PC-3 (cell line): Measurements from ENCODE around the gene KCNS3. TPM values are rescaled to one million over a fixed set of nuclear protein-coding genes. Genes with fewer than 3 reads are reported as not detected.

Experiments used
- ATAC-seq: fragments of 200-7000 bp; cut with Tn5 transposase; 2 replicates; pipeline ENCODE4 v1.9.1; 2020; ENCODE audit warnings: mild to moderate bottlenecking, moderate library complexity
- BruUV-seq: library from RNA; stranded (reverse); fragments of 400-500 nt; replicated peaks from 2 replicates; lab custom pipeline; 2021; lab: Mats Ljungman, UMichigan
- CTCF ChIA-PET: fragments of 300-600 bp; sonication (Branson Sonifier 250); formaldehyde crosslinking; loops from one replicate; lab custom pipeline; 2022; ENCODE audit warnings: antibody characterized with exemption; lab: Charles Lee
- POLR2A ChIA-PET: fragments of 300-600 bp; sonication (Branson Sonifier 250); formaldehyde crosslinking; loops from one replicate; lab custom pipeline; 2022; ENCODE audit warnings: antibody characterized with exemption; ENCODE audit not compliant: unreplicated experiment; lab: Charles Lee
- DNase-seq: peaks from one replicate; pipeline ENCODE4 v3.0.0-alpha.2; 2015
- H2AFZ ChIP-seq: fragments of 300-600 bp; sonication (generic); 2 replicates; pipeline ENCODE4 v1.6.0; 2016; ENCODE audit warnings: antibody characterized with exemption, low read length
- H3F3A ChIP-seq: fragments of 300-600 bp; sonication (generic); one replicate; pipeline ENCODE4 v1.6.0; 2017; ENCODE audit warnings: antibody characterized with exemption, low read length, control low read depth, mild to moderate bottlenecking; ENCODE audit not compliant: unreplicated experiment
- H3K27ac ChIP-seq: fragments of 300-600 bp; sonication (generic); 2 replicates; pipeline ENCODE4 v1.5.1; 2016; ENCODE audit warnings: mild to moderate bottlenecking, low read length
- H3K27me3 ChIP-seq: fragments of 300-600 bp; sonication (generic); 2 replicates; pipeline ENCODE4 v1.6.1; 2016; ENCODE audit warnings: low read length, mixed read lengths
- H3K36me3 ChIP-seq: fragments of 300-600 bp; sonication (generic); 2 replicates; pipeline ENCODE4 v1.6.1; 2016; ENCODE audit warnings: low read depth, mixed run types, low read length, mixed read lengths
- H3K4me1 ChIP-seq: fragments of 300-600 bp; sonication (generic); 2 replicates; pipeline ENCODE4 v1.5.1; 2016; ENCODE audit warnings: low read length; ENCODE audit not compliant: insufficient read depth
- H3K4me2 ChIP-seq: fragments of 300-600 bp; sonication (generic); 2 replicates; pipeline ENCODE4 v1.6.0; 2016; ENCODE audit warnings: low read length
- H3K4me3 ChIP-seq: fragments of 300-600 bp; sonication (generic); 2 replicates; pipeline ENCODE4 v1.5.1; 2016; ENCODE audit warnings: mild to moderate bottlenecking, low read length, mixed read lengths
- H3K79me2 ChIP-seq: fragments of 300-600 bp; sonication (generic); 2 replicates; pipeline ENCODE4 v1.6.1; 2017; ENCODE audit warnings: low read length, mixed read lengths
- H3K9ac ChIP-seq: fragments of 300-600 bp; sonication (generic); 2 replicates; pipeline ENCODE4 v1.6.0; 2016; ENCODE audit warnings: mild to moderate bottlenecking, low read length
- H3K9me2 ChIP-seq: fragments of 300-600 bp; sonication (generic); replicated peaks from 2 replicates; pipeline ENCODE4 v1.6.1; 2016; ENCODE audit warnings: mixed run types, low read length, mixed read lengths
- H3K9me3 ChIP-seq: fragments of 300-600 bp; sonication (generic); 2 replicates; pipeline ENCODE4 v1.6.1; 2016; ENCODE audit warnings: low read length, mixed read lengths
- H4K20me1 ChIP-seq: fragments of 300-600 bp; sonication (generic); 2 replicates; pipeline ENCODE4 v1.6.1; 2016; ENCODE audit warnings: low read length, mixed read lengths
- CTCF ChIP-seq: fragments of 300-600 bp; sonication (generic); conservative IDR thresholded peaks from 2 replicates; pipeline ENCODE4 v1.5.1; 2017; ENCODE audit warnings: antibody characterized with exemption, low read depth, mild to moderate bottlenecking, low read length
- EZH2 ChIP-seq: fragments of 300-600 bp; sonication (generic); IDR thresholded peaks from one replicate; pipeline ENCODE4 v1.6.1; 2017; ENCODE audit warnings: antibody characterized with exemption, mild to moderate bottlenecking, low read length; ENCODE audit not compliant: unreplicated experiment
- EZH2phosphoT487 ChIP-seq: fragments of 300-600 bp; sonication (generic); IDR thresholded peaks from 2 replicates; pipeline ENCODE4 v1.6.1; 2018; ENCODE audit warnings: mild to moderate bottlenecking, antibody characterized with exemption, low read length, borderline replicate concordance
- intact Hi-C: fragments of 100-400 bp; cut with micrococcal nuclease; formaldehyde crosslinking; loops from 2 replicates; pipeline ENCODE4 v1.9.0; 2023
- total RNA-seq: library from RNA; depleted of rRNA; stranded (reverse); fragments of >200 nt; gene quantifications from 2 replicates; pipeline ENCODE4 v1.2.3, GENCODE V29; 2014

KCNS3 gene
- total RNA-seq, 1 experiment from 2014 or later, result 5.8 TPM

DNA sequence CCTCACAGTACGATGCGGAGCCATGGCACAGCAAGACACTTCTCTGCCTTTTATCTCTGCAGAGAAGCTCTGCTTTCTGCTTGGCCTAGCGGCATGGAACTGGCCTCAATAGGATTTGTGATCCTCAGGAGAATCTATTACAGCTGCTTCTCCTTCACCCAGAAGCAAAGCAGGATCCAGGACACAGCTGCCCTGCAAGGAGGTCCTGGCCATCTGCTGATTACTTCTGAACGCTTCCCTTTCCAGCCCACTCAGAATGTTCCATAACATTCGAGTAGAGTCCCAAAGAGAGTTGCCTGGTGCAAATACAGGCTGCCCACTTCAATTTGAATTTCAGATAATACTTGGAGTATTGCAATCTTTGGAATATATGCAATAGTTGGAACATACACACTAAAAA lies 29.2 kb upstream of the KCNS3 start:
- Histone ChIP-seq H3K4me2 (no peak overlapping the region), H3F3A (no peaks in the 10 kb centered on the region), H4K20me1 (no peaks in the 10 kb centered on the region), H3K4me3 (no peak overlapping the region), H3K9me2 (no peaks in the 10 kb centered on the region), H3K27me3 (peaks cover 5% of the 10 kb centered on the region; the same call in 1 of the 2 replicates), H3K9me3 (no peaks in the 10 kb centered on the region), H3K4me1 (no peaks in the 10 kb centered on the region), H2AFZ (no peak overlapping the region), H3K27ac (no peak overlapping the region), H3K79me2 (no peaks in the 10 kb centered on the region), H3K9ac (no peak overlapping the region), H3K36me3 (no peaks in the 10 kb centered on the region)
- TF ChIP-seq EZH2, result no peak
- TF ChIP-seq CTCF, result no peak
- TF ChIP-seq EZH2phosphoT487, result no peak
- no peak for DNase-seq
- ChIA-PET POLR2A (no interaction called here), CTCF (no interaction called here)
- no TSS peak for BruUV-seq
- intact Hi-C loops, result no loop called here
- ATAC-seq, result no peak

DNA sequence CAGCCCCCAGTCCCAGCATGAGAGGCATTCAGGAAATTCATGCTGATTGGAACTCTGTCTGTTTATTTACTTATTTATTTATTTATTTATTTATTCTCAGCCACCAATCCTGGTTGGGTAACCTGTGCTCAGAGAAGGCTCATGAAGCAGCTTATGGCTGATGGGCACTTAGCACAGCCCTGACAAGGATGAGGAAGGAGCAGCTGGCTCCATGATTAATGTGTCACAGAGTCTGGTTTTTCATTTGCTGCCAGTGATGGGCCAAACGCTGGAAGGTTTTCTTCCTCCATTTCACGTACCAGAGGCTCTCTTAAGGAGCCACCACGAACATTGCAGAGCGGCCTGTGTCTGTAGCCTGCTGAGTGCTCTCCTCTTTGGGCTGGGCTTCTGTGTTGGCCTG lies 28.3 kb upstream of the KCNS3 start:
- no peaks in the 10 kb centered on the region; the same call in 1 of the 2 replicates for H3K27me3 ChIP-seq
- DNase-seq (no peak), ATAC-seq (no peak)
- H3K9ac ChIP-seq, result no peak overlapping the region
- no peak overlapping the region for H3K27ac ChIP-seq
- no peaks in the 10 kb centered on the region for H3F3A ChIP-seq
- BruUV-seq, result no TSS peak
- CTCF ChIA-PET, result no interaction called here
- no peaks in the 10 kb centered on the region for H3K79me2 ChIP-seq
- H2AFZ ChIP-seq, result no peak overlapping the region
- POLR2A ChIA-PET, result no interaction called here
- no peaks in the 10 kb centered on the region for H3K36me3 ChIP-seq
- TF ChIP-seq EZH2 (no peak), EZH2phosphoT487 (no peak)
- H3K4me1 ChIP-seq, result no peaks in the 10 kb centered on the region
- no peaks in the 10 kb centered on the region for H3K9me2 ChIP-seq
- intact Hi-C loops, result loop anchor here (5.0 kb wide), 1 partner anchor 297 kb away; no protein-coding TSS in a partner anchor
- H3K9me3 ChIP-seq, result no peaks in the 10 kb centered on the region
- no peaks in the 10 kb centered on the region for H4K20me1 ChIP-seq
- no peak overlapping the region for H3K4me2 ChIP-seq
- no peak overlapping the region for H3K4me3 ChIP-seq

DNA sequence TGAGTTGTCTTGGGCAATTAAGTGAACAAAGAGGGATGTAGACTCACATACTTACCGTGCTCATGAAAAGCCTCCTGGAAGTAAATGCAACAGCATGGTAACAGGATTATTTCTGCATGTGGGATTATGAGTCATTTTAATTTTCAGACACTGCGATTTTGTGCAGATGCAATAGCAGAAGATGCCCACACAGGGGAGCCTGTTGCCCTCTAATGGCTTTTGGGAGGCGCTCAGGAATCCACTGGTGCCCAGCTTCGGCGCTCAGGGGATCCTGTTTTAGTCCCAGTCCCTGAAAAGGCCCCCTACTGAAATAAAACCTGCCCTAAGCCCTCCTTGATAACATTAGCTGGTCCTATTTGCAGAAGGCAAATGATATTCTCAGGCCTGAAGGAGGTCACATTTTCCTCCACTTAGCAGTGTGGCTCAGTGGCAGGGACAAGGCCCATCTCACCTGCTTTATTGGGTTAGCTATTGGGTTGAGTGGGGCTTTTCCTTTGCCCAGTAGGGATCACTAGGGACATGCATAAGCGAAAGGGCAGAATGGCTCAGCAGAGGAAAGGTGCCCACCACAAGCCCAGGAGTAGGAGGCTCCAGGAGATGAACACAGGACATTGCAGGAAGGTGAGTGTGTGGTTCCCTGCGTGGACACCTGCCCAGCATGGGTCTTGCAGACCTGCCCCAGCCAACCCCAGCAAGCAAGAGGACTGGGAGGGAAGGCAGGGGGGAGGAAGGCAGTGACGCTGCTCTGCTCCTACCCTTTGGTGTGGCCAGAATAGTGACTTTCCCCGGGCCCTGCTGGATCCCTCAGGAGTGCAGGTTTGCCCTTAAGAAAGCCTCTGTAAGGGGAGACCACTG lies 26.5 kb upstream of the KCNS3 start:
- Histone ChIP-seq H3K27ac (no peak overlapping the region), H4K20me1 (no peaks in the 10 kb centered on the region), H3K4me3 (no peak overlapping the region), H3F3A (no peaks in the 10 kb centered on the region), H3K9ac (no peak overlapping the region), H3K4me1 (no peaks in the 10 kb centered on the region), H3K9me2 (no peaks in the 10 kb centered on the region), H2AFZ (no peak overlapping the region), H3K27me3 (peaks cover 3% of the 10 kb centered on the region; the same call in 1 of the 2 replicates), H3K79me2 (no peaks in the 10 kb centered on the region), H3K9me3 (no peaks in the 10 kb centered on the region), H3K4me2 (no peak overlapping the region), H3K36me3 (no peaks in the 10 kb centered on the region)
- intact Hi-C loops, result loop anchor here (1.0 to 5.0 kb wide), 3 partner anchors 295 to 526 kb away; no protein-coding TSS in a partner anchor
- ATAC-seq (peak; percentile 88), DNase-seq (peak; percentile 79)
- no TSS peak for BruUV-seq
- TF ChIP-seq CTCF (peak; percentile 92), EZH2 (no peak)
- ChIA-PET POLR2A (no interaction called here), CTCF (no interaction called here)
